HT1080 (cell line): ENCODE measurements around the gene KIAA1755. TPM values are rescaled to one million over a fixed set of nuclear protein-coding genes. Genes with fewer than 3 reads are reported as not detected.

Experiments
- DNase-seq: peaks from one replicate; pipeline ENCODE4 v3.0.0-alpha.2; 2015; ENCODE audit warnings: low read depth
- polyA plus RNA-seq, 2 experiments: library from polyadenylated mRNA; depleted of rRNA; stranded (reverse); fragments of >200 nt; gene quantifications; 2 replicates each; pipeline ENCODE4 v1.2.3, GENCODE V29; 2015
- total RNA-seq: library from RNA; depleted of rRNA; stranded (reverse); fragments of >200 nt; shearing (Covaris generic); gene quantifications from 2 replicates; pipeline ENCODE4 v1.2.3, GENCODE V29; 2014; rRNA removed

The KIAA1755 gene, protein sequence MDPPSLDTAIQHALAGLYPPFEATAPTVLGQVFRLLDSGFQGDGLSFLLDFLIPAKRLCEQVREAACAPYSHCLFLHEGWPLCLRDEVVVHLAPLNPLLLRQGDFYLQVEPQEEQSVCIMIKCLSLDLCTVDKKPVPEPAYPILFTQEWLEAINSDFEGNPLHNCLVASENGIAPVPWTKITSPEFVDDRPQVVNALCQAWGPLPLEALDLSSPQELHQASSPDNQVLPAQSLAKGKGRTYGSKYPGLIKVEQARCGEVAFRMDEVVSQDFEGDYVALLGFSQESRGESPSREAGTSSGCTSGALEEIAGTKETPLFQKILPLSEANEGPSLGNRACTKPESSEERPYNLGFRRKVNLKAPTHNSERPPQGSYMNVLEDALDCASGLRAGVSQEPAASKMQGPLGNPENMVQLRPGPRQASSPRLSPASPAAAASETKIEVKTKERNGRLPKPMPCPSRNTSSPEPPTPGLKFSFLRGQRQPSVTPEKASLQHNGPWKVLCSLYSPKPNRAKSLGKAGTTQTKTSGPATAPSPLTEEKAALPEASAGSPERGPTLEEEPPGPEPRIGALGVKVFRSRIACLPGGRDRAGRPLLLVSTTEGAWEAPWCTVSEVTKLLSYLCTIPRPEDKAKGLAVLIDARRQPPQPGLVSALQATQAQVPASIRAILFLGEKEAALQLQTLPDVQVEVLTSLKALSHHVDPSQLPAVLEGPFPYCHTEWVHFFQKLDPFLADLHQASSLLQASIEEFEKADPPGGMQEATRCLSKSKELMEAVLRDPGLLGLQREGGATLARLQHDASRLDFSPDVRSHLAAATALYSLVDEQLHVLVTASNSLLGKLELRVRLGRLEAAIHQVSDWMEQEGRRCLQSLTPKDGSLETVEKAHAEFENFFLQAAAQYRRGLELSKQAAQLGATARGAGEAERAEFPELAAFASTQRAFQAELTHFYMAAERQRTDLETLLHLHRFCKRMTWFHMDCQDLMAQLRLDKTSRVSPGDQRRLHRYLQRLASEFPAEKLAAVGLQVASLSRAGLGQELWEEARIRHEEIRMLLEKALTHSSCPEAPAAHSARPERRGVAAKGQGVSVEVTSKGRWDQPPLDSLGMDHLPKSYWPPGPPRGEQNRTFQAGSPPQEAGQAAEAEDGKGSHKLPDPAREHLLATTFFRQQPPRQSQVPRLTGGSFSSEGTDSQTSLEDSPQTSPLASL
- total RNA-seq = 0.14 TPM in 1 of 2 replicates, not detected in the other
- 0.32 and 0.53 TPM in 2 replicates for polyA plus RNA-seq (2015; cell fraction: cytosol; rRNA removed)
- polyA plus RNA-seq (2015; cell fraction: nucleus; rRNA removed) = 0.65 and 0.98 TPM in 2 replicates

DNA sequence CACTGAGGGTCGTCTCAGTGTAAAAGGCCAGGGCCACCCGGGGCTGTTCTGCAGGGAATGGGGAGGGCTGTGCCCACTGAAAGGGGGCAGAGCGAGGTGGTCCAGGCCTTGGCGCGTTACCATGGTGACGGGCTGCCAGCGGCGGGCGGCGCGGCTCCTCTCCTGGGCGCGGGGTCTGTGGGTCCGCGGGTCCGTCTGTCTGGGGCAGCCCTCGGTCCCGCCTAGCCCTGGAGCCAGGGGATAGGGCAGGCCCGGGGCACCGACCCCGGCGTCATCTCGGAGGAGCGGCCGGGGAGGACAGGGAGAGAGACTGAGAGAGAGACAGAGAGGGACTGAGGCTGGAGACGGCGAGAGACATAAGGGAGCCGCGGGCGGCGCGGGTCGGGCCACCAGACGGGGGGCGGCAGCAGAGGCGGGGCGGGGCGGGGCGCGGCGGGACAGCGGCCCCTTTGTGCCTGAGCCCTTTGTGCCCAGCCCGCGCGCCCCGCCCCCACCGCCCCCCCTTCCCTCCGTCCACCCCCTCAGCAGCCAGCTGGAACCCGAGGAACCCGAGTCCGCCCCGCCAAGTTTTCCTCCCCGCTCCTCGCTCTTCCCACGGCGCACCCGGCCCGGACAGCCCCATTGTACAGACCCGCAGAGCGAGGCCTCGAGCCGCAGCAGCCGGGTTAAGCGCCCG lies at the start of gene KIAA1755:
Gene KIAA1755, minus strand, starts transcription at position 358 of the 676 bp plus-strand sequence. Its CDS starts 235 bp downstream, at position 123.
- no peak for DNase-seq

DNA sequence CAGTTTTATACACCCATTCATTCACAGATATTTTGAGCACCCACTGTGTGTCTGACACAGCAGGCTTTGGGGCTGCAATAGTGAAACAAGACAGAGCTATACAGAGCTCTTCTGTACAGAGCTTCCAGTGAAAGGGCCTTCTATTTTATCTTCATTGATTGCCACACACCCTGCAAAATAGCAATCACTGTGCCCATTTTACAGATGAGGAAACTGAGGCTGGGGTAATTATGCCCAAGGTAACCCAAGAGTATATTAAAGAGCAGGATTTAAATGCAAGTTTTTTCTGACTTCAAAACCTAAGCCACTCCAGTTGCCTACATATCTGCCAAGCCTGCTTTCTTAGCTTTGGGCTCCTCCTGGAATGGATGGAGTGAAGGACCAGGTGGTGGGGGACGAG lies 47.9 kb upstream of the KIAA1755 start:
- DNase-seq = no peak

DNA sequence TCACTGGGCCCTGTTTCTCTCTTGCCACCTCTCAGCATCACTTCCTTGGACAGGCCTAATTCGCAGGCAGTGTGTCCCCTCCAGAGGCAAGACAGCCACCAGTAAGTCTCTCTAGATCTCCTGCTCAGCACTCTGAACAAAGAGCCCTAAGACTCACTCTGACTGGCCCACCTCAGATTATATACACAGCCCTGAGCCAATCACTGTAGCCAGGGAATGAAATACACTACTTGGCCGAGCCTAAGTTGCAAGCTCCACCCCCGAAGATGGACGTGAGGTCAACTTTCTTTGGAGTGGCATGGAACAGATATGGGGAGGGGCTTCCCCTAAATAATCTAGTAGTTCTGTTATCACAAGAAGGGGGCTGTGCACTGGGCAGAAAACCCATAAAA lies 47.5 kb upstream of the KIAA1755 start:
- no peak for DNase-seq

DNA sequence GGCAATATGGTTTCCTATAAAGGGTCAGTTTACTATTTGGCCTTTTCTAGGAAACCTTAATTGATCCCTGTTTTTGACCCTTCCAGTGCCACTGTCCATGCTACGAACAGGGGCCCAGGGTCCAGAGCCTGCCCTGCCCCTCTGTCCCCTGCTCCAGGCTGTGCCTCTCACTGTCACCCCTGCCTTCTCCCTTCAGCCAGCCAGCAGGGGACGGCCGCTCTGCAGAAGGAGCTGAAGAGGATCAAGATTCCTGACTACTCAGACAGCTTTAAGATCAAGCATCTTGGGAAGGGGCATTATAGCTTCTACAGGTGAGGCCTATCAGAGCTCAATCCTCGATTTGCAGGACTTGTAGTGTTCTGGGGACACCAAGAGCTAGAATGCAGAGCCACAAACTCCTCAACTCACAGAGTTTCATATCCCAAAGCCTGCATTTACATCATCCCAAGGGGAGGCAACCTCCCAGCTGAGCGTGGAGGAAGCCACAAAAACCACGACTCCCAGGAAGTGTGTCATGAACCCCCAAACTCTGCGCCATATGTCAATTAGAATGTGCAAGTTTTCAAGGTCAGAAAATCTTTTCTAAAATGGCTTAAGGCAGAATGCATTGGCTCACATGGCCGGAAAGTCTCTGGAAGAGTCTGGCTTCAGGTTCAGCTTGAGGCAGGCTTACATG lies 47.0 kb upstream of the KIAA1755 start:
- peak; percentile 25 for DNase-seq

DNA sequence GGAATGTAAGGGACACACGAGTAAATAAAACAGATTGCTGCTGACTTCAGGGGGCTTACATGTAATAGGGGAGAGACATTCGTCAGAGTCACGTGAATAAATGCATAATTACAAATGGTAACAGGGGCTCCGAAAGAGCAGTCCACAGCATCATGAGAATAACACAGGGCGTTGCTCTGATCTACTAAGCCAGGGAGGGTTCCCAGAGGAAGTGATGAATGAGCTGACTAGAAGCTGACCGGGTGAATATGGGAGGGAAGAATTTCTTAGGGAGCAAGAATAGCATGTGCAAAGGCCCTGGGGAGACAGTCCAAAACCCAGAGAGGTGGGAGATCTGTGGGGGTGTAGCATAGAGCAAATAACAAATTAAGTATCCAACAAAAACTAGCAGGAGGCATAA lies 45.8 kb upstream of the KIAA1755 start:
- no peak for DNase-seq

DNA sequence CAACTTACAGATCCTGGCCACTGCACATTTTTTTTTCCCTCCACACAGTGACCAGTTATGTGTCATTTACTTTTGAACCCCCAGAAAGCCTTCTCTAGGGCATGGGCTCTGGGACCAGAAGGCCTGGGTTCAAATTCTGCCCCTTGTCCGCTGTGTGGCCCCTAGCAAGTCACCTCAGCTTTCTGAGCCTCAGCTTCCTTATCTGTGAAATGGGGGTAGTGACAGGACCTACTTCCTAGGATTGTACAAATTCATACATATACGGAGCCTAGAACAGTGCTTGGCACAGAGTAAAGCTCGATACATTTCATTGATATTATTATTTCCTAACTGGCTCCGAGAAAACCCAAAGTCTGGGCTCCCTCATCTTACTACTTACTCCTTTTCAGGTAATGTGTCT lies 45.0 kb upstream of the KIAA1755 start:
- DNase-seq = no peak

DNA sequence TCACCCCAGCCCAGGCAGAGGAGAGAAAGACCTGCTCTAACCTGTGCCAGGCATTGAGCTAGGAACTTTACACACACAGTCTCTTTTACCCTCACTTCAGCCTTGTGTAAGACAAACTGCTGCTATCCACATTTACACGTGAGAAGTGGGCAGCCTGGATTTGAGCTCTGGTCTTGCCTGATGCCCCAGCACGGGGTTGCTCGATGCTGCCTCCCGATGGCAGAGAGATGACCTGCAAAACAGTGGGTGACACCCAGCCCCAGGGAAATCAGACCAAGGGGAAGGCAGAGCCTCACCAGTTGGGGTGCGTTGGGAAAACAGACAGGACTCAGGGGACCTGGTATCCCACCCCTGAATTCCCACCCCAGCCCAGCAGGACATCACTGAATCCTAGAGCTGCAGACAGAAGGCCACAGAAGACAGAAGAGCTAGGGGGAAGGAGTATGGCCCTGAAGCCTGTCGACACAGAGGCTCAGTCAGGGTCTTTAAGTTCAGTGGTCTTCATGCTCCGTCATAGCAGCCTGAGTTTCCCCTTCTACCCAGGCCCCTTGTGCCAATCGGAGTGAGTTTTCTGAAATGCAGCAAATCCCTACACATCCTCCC lies 44.4 kb upstream of the KIAA1755 start:
- no peak for DNase-seq

DNA sequence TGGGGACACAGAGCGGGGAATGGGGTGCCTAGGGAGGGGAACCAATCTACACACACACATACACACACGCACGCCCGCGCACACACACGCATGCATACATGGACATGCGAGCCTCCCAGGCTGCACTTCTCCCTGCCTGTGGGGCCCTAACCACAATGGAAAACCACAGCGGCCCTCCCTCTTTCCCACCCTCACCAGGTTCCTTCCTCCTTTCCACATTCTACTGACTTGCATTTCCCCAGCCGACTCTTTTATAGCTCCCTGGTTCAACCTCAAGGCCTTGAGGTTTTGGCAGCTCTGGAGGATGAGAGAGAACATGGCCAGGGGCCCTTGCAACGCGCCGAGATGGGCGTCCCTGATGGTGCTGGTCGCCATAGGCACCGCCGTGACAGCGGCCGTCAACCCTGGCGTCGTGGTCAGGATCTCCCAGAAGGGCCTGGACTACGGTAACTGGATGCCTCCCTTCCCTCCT lies 43.4 kb upstream of the KIAA1755 start, which contains the start of gene BPI:
Gene BPI, plus strand, starts transcription at position 249 of the 472 bp plus-strand sequence. Its CDS starts 68 bp downstream, at position 317.
- peak; percentile 56 for DNase-seq

DNA sequence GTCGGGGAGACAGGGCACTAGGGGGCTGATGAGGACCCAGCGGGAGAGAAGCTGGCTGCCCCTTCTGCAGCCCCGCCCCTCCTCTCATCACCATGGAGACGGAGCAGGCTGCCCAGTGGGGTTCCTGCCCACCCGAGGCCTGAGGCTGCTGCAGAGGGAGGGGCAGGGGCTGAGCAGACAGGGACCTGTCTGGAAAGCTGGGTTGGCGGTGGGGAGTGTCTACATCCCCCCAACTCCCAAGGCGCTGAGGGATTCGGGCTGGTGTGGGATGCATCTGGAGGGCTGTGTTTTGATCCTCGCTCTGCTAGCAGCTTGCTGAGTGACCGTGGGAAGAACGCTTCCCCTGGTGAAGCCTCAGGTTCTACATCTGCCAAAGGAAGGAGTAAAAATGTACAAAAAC lies 42.3 kb upstream of the KIAA1755 start:
- no peak for DNase-seq

DNA sequence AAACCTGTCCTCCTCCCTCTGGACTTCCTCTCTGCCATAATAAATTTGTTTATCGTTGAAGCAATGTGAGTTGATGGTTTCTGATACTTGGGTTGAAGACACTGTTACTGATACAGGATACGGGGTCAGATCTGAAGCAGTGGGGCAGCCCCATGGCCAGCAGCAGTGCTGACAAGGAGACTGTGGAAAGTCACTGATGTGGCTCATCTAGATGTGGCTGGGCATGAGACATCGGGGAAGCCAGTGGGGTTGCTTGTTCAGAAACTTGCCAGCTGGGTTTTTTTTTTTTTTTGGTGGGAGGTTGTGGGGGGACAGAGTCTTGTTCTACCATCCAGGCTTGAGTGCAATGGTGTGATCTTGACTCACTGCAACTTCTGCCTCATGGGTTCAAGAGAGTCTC lies 40.8 kb upstream of the KIAA1755 start:
- no peak for DNase-seq

DNA sequence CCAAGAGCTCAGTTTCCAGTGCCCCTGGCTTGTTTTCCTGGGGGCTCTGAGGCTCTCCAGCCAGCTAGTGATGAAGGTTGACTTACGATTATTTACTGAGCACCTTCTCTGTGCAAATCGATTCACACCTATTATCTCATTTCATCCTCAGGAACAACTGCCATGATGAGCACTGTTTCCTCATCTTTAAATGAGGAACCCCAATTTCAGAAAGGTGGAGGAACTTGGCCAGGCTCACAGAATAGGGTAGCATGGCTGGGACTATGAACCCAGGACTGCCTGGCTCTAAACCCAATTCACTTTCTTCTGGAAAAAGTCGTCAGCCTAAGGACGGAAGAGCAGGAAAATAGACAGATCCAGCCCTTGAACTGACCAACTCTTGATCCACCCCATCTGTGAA lies 39.9 kb upstream of the KIAA1755 start:
- no peak for DNase-seq

DNA sequence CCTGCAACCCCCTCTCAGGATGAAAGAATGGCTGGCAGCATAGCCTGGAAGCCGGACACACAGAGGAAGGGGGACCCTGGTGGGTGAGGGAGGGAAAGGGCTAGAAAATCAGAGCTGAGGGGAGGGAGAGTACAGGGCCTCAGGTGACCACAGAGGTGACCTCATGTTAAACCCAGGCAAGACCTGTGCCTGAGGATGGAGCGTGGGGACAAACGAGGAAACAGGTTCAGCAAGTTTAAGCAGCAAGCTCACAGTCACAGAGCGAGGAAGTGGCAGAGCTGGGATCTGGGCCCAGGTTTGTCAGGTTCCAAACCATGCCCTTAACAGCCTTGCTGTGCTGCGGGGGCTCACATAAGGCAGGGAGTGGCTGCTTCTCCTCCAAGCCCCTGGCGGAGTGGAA lies 39.4 kb upstream of the KIAA1755 start:
- no peak for DNase-seq

DNA sequence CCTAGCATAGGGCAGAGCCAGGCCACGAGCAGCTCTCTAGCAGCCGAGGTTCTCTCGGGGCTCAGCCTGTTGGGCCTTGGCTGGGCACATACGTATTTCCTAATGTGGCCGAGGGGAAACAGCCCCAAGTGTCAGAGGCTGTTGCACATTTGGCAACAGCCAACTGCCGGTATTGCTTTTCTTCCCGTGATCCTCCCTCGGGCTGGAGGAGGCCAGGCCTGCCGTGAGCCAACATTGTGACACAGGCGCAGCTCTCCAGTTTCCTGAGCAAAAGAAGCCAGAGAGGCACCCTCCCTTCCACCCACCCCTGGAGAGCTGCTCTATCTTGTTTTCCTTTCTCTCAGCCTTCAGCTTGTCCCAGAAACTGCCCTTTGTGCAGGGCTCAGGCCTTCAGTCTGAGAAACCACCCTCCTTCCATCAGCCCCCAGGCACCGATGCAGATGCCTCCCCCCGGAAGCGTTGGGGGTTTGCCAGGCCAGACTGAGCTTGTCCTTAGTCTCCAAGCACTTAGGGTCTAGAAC lies 38.3 kb upstream of the KIAA1755 start:
- DNase-seq = no peak

DNA sequence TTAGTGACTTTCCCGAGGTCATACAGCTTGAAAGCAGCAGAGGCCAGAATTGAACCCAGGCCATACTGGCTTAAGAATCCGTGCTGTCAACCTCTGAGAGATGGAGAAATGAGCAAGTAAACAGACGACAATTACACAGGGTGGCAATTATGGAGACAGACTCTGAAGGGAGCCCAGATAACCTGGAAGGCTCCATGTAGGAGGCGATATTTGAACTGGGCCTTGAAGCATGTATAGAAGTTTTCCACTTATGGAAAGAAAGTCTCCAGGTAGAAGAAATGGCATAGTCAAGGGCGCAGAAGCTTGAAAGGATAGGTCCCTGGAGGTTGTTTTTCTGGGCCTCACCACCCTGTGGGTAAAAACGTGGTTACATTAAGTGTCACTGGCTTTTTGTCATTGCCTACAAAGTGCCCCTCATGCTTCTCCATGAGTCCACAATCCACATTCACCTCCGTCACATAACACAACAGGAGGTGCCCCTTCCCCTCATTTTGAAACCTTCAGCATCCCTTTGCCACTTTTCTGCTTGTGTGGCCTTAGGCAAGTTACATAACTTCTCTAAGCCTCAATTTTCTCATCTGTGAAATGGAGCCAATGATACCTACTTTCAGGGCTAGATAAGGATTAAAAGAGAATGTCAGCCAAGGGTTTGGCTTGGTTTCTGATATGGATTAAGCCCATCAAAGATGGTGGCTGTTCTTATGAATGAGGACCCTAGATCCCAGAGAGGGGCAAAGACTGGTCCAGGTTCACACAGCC lies 37.6 kb upstream of the KIAA1755 start:
- DNase-seq = no peak

DNA sequence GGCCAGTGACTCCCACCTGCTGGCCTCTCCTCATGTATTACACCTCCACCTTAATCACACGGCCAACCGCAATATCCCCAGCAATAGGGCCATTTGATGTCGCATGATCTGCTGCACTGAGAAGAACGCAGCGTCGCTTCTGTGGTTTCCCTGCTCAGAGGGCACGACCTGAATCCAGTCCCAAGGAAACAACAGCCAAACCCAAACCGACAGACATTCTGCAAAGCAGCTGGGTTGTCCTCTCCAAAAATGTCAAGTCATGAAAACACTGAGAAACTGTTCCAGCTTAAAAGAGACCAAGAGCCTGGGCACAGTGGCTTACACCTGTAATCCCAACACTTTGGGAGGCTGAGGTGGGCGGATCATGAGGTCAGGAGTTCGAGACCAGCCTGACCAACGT lies 35.9 kb upstream of the KIAA1755 start:
- no peak for DNase-seq

DNA sequence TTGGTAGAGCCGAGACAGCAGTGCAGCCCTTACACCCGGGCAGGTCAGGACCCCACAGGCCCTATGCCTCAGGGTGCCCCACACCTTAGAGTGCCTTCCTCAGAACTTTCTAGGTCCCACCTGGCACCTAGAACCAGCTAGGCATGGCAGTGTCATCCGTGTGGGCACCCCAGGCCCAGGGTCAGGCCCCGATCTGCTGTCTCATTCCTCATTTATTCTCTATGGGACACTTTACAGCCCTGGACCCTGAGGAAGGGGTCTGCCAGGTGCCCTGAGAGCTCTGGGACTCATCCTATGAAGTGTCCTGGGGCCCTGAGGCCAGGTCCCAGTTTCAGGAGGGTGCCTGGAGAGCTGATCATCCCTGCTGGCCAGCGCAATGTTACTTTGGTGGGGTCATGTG lies 35.3 kb upstream of the KIAA1755 start:
- no peak for DNase-seq

DNA sequence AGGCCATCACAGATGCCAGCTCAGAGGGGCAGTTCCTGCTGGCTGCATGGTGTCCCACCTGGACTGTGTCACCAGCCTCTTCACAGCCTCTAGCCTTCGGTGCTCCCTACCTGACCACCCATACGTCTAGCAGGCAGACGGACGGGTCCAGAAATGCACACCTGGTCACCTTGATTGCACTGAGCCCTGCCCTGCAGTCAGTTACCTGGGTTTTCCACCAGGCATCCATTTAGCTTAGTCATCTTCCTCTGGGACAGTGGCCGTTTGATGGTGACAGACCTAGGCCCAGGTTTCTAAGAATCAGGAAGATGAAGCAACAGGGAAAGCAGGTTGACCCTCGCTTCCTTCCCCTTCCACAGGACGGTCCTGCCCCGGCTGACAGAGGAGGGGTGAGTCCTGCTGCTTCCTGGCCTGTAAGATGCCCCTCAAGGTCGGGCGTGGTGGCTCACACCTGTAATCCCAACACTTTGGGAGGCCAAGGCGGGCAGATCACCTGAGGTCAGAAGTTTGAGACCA lies 33.6 kb upstream of the KIAA1755 start:
- no peak for DNase-seq

DNA sequence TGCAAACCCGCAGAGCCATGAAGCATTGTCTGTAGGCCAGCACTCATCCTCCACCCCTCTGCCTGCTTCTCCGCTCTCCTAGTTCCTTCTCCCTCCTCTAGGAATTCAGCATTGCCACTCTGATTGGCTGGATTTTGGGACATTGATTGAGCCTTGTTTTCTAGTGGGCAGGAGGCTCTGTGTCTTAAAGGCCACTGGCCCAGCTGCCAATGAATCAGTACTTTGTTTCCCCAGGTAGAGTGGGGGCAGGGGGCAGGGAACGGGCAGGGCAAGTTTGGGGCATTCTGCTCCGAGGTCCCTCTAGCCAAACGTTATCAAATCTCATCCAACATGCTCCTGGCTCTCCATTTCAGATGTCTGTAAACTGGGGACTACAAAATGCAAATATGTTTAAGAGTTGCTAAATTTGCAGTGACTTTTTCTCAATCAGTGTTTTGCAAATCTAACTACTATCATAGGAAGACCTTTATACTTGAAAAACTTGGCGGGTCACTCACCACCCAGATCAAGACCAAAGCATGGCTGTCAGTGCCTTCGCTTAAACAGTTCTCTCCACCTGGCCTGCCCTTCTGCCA lies 33.0 kb upstream of the KIAA1755 start:
- DNase-seq = no peak
